Esophagus muscularis mucosa (tissue), 4 donors: Measurements from ENCODE around the gene ADORA2A. TPM values are rescaled to one million over a fixed set of nuclear protein-coding genes. Genes with fewer than 3 reads are reported as not detected.
A peak's percentile ranks its signal among the peaks of the same experiment; 100 is the strongest.

ENCODE experiments used
- DNase-seq: peaks from one replicate; pipeline ENCODE4 v3.0.0-alpha.2; 2017; ENCODE audit errors: extremely low spot score
- H3K27ac ChIP-seq, 4 donors: fragments of 200-600 bp; sonication (generic); replicated peaks in 1 of 4; 1 replicate in 3 of 4; 2 replicates in 1 of 4; pipeline ENCODE4 v1.5.1; 2016 to 2019; ENCODE audit warnings: mild to moderate bottlenecking in 1 of 4
- H3K27me3 ChIP-seq, 4 donors: fragments of 200-600 bp; sonication (generic); one replicate each; pipeline versions ENCODE4 v1.5.1 to v1.6.0; 2016 to 2019
- H3K36me3 ChIP-seq, 4 donors: fragments of 200-600 bp; sonication (generic); one replicate each; pipeline ENCODE4 v1.5.1; 2016 to 2019
- H3K4me1 ChIP-seq, 4 donors: fragments of 200-600 bp; sonication (generic); one replicate each; pipeline ENCODE4 v1.5.1; 2016 to 2019
- H3K4me3 ChIP-seq, 4 donors: fragments of 200-600 bp; sonication (generic); 1 replicate in 2 of 4; 2 replicates in 2 of 4; pipeline ENCODE4 v1.5.1; 2016 to 2019; ENCODE audit warnings: mild to moderate bottlenecking in 4 of 4, moderate library complexity in 1 of 4
- H3K9me3 ChIP-seq, 4 donors: fragments of 200-600 bp; sonication (generic); 1 replicate in 3 of 4; 2 replicates in 1 of 4; pipeline ENCODE4 v1.5.1; 2016 to 2019
- EP300 ChIP-seq: sonication (generic); formaldehyde crosslinking; IDR thresholded peaks from one replicate; pipeline ENCODE4 v1.6.1; 2017; ENCODE audit warnings: antibody characterized with exemption
- POLR2A ChIP-seq: fragments of 450-650 bp; IDR thresholded peaks from one replicate; pipeline ENCODE4 v1.6.1; 2017; ENCODE audit warnings: antibody characterized with exemption, moderate library complexity, mild to moderate bottlenecking, low read depth
- POLR2AphosphoS5 ChIP-seq, 2 donors: sonication (generic); formaldehyde crosslinking; IDR thresholded peaks; one replicate each; pipeline ENCODE4 v1.6.1; 2017; ENCODE audit warnings: antibody characterized with exemption in 2 of 2
- WGBS: methylation state at CpG from one replicate; pipeline ENCODE4 v1.1.5; 2018; 5-methylcytosine and 5-hydroxymethylcytosine counted together
- intact Hi-C: fragments of 100-400 bp; cut with DNase I; formaldehyde crosslinking; loops from one replicate; pipeline ENCODE4 v1.15.1; 2023
- total RNA-seq, 4 donors: library from RNA; depleted of rRNA; stranded (reverse); fragments of >200 nt; gene quantifications; one replicate each; pipeline versions ENCODE4 v1.1.0 to v1.2.1, GENCODE V29; 2016
- TF ChIP-seq, protein P1 (sequence below), 3 experiments: fragments of 200-600 bp in 2 of 3; fragments of 450-650 bp in 1 of 3; sonication (generic) in 2 of 3; IDR thresholded peaks; one replicate each; pipeline ENCODE4 v1.5.1; 2017 to 2019; ENCODE audit warnings: antibody characterized with exemption in 3 of 3, mild to moderate bottlenecking in 2 of 3, moderate library complexity in 1 of 3

ADORA2A gene
- total RNA-seq, 4 donors from 2014 or later, result 3.3 to 7.5 (median 4.5) TPM

DNA sequence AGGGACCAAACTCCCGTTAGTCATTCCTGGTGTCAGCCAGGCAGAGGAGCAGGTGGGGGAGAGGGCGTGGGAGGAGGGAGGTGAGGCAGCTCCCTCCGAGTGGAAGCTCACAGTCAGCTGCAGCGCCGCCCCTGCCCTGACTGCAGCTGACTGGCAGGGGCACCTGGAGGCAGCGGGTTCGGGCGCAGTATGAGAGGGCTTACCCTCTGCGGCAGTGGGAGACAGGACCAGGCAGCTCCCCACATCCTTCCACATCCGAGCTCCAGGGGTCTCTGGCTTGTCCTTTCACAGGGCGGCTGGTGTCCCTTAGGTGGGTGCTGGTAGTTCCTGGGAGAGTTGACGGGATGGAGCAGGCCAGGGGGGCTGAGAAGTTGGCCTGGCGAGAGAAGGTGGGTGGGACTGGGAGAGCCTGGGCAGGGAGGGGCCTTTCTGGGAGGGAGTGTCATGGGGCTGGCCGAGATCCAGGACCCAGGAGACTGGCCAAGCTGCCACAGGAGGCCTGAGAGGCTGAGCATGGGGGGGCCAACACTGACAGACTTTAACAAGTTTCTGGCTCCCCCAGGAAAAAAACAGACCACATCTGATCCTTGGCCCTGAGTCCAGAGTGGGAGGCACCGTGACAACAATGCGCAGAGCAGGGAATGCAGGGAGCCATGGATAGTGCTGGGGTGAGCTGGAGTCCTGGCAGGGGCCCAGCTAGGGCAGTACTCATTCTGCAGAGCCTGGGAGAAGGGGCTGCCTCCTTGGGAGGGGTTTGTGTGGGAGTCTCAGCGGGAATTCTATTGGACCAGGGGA lies 4.9 kb downstream of the ADORA2A start:
- H3K27ac ChIP-seq, result peak overlapping the region in 3 of 4 donors; percentile 28 to 56 (median 50)
- peaks cover 52 to 79% (median 59%) of the 10 kb centered on the region in 4 donors for H3K4me1 ChIP-seq
- intact Hi-C loops, result no loop called here
- no peaks in the 10 kb centered on the region for H3K36me3 ChIP-seq
- TF ChIP-seq, protein P1, sequence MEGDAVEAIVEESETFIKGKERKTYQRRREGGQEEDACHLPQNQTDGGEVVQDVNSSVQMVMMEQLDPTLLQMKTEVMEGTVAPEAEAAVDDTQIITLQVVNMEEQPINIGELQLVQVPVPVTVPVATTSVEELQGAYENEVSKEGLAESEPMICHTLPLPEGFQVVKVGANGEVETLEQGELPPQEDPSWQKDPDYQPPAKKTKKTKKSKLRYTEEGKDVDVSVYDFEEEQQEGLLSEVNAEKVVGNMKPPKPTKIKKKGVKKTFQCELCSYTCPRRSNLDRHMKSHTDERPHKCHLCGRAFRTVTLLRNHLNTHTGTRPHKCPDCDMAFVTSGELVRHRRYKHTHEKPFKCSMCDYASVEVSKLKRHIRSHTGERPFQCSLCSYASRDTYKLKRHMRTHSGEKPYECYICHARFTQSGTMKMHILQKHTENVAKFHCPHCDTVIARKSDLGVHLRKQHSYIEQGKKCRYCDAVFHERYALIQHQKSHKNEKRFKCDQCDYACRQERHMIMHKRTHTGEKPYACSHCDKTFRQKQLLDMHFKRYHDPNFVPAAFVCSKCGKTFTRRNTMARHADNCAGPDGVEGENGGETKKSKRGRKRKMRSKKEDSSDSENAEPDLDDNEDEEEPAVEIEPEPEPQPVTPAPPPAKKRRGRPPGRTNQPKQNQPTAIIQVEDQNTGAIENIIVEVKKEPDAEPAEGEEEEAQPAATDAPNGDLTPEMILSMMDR (IDR thresholded peaks at IDR 0.05), result no peak
- no peak for TF ChIP-seq EP300
- no peak for TF ChIP-seq POLR2A
- peak; percentile 6 to 11 for TF ChIP-seq POLR2AphosphoS5 (IDR thresholded peaks at IDR 0.05)
- no peaks in the 10 kb centered on the region for H3K9me3 ChIP-seq
- DNase-seq, result no peak
- WGBS, result 52% methylated on average over 14 of the region's 17 CpGs
- H3K27me3 ChIP-seq, result no peaks in the 10 kb centered on the region
- H3K4me3 ChIP-seq, result no peak overlapping the region

DNA sequence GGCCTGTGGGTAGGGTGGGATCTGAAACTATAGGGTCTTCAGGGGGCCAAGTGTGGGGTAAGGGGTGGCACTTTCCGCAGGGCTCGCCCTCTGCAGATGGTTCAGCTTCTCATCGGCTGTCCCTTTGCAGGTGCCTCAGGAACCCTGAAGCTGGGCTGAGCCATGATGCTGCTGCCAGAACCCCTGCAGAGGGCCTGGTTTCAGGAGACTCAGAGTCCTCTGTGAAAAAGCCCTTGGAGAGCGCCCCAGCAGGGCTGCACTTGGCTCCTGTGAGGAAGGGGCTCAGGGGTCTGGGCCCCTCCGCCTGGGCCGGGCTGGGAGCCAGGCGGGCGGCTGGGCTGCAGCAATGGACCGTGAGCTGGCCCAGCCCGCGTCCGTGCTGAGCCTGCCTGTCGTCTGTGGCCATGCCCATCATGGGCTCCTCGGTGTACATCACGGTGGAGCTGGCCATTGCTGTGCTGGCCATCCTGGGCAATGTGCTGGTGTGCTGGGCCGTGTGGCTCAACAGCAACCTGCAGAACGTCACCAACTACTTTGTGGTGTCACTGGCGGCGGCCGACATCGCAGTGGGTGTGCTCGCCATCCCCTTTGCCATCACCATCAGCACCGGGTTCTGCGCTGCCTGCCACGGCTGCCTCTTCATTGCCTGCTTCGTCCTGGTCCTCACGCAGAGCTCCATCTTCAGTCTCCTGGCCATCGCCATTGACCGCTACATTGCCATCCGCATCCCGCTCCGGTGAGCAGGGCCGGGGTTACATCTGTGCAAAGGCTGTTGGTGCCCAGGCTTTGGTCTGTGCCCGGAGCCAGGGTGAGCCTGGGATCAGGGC lies 5.8 kb downstream of the ADORA2A start:
- 96% methylated on average over 28 of the region's 34 CpGs for WGBS
- intact Hi-C loops, result no loop called here
- TF ChIP-seq, protein P1 (IDR thresholded peaks at IDR 0.05), result no peak
- TF ChIP-seq POLR2AphosphoS5 (IDR thresholded peaks at IDR 0.05) (no peak), POLR2A (no peak), EP300 (no peak)
- Histone ChIP-seq H3K36me3 (no peaks in the 10 kb centered on the region), H3K4me3 (no peak overlapping the region), H3K9me3 (no peaks in the 10 kb centered on the region), H3K27ac (peak overlapping the region in 2 of 4 donors; percentile 60 to 61), H3K27me3 (no peaks in the 10 kb centered on the region), H3K4me1 (peaks cover 52 to 74% (median 59%) of the 10 kb centered on the region in 4 donors)
- no peak for DNase-seq

DNA sequence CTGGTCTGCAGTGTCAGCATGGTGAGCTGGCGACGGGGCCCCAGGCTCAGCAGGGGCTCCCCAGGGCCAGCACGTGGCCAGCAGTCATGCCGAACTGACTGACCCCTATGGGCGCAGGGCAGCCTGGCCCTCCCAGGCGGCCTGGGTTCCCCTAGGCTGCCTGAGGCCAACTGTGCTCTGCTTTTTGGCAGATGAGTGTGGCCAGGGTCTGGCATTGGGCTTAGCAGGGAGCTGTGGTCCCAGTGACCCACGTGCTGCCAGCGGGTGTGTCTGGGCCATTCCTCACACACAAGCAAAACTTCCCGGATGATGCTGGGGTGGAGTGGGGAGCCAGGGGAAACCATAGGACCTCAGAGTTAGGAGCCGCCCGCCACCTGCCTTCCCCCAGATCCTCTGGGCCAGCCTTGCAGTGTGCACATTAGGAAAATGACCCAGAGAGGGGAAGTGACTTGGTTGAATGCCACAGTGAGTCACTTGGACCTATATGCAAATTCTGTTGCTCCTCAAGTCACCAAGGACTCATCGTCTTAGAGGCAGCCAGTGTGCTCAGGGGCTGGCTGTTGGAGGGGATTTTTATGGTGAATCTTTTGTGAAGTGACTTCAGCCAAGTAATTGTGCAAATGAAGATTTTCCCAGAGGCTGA lies 6.5 kb downstream of the ADORA2A start:
- intact Hi-C loops, result no loop called here
- peak overlapping the region in 3 of 4 donors; percentile 35 to 61 (median 60) for H3K27ac ChIP-seq
- 80% methylated on average over 4 of the region's 12 CpGs for whole genome bisulfite sequencing
- no peaks in the 10 kb centered on the region for H3K27me3 ChIP-seq
- peaks cover 52 to 71% (median 59%) of the 10 kb centered on the region in 4 donors for H3K4me1 ChIP-seq
- H3K9me3 ChIP-seq, result no peaks in the 10 kb centered on the region
- DNase-seq, result no peak
- TF ChIP-seq POLR2A (no peak), POLR2AphosphoS5 (IDR thresholded peaks at IDR 0.05) (no peak), EP300 (no peak)
- TF ChIP-seq, protein P1 (IDR thresholded peaks at IDR 0.05), result no peak
- H3K4me3 ChIP-seq, result no peak overlapping the region
- no peaks in the 10 kb centered on the region for H3K36me3 ChIP-seq

- peak overlapping the region in 3 of 4 donors; percentile 35 to 60 (median 58) for H3K27ac ChIP-seq
- H3K4me1 ChIP-seq, result peaks cover 52 to 64% (median 56%) of the 10 kb centered on the region in 4 donors
- 58% methylated on average over 7 of the region's 16 CpGs for WGBS
- no peak for DNase-seq
- no peaks in the 10 kb centered on the region for H3K27me3 ChIP-seq
- TF ChIP-seq, protein P1 (IDR thresholded peaks at IDR 0.05), result no peak
- TF ChIP-seq EP300 (no peak), POLR2AphosphoS5 (IDR thresholded peaks at IDR 0.05) (peak in 1 of 2 donors; percentile 23), POLR2A (no peak)
- intact Hi-C loops, result no loop called here
- H3K4me3 ChIP-seq, result no peak overlapping the region
- no peaks in the 10 kb centered on the region for H3K36me3 ChIP-seq
- H3K9me3 ChIP-seq, result no peaks in the 10 kb centered on the region
These were observed 7.3 kb downstream of the ADORA2A start for GRCh38 chr22:24434471-24435322.
